Measurements from ENCODE around the gene KCNIP1.

GRCh38 chr5:170545313-170545712 lies 41.5 kb downstream of the KCNIP1 start:
- TF ChIP-seq, protein P1, sequence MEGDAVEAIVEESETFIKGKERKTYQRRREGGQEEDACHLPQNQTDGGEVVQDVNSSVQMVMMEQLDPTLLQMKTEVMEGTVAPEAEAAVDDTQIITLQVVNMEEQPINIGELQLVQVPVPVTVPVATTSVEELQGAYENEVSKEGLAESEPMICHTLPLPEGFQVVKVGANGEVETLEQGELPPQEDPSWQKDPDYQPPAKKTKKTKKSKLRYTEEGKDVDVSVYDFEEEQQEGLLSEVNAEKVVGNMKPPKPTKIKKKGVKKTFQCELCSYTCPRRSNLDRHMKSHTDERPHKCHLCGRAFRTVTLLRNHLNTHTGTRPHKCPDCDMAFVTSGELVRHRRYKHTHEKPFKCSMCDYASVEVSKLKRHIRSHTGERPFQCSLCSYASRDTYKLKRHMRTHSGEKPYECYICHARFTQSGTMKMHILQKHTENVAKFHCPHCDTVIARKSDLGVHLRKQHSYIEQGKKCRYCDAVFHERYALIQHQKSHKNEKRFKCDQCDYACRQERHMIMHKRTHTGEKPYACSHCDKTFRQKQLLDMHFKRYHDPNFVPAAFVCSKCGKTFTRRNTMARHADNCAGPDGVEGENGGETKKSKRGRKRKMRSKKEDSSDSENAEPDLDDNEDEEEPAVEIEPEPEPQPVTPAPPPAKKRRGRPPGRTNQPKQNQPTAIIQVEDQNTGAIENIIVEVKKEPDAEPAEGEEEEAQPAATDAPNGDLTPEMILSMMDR (IDR thresholded peaks at IDR 0.05), result no peak
- TF ChIP-seq POLR2A (IDR thresholded peaks at IDR 0.05), result no peak

Data from tibial nerve (tissue), 3 donors.